K562 (cell line): ENCODE data around the gene PSMD4. TPM values are rescaled to one million over a fixed set of nuclear protein-coding genes. Genes with fewer than 3 reads are reported as not detected.

Source experiments
- ATAC-seq: fragments of 200-7000 bp; cut with Tn5 transposase; 3 replicates; pipeline ENCODE4 v1.9.1; 2020; ENCODE audit warnings: moderate library complexity
- BruUV-seq: library from RNA; stranded (reverse); fragments of 400-500 nt; replicated peaks from 2 replicates; lab custom pipeline; 2021; lab: Mats Ljungman, UMichigan
- CTCF ChIA-PET: fragments of 300-600 bp; formaldehyde crosslinking; extraction: SDS; loops from one replicate; lab custom pipeline; 2021; ENCODE audit warnings: low intra/inter-chr PET ratio; lab: Yijun Ruan, JAX
- POLR2A ChIA-PET: fragments of 300-600, 350-650 bp; sonication (Branson Sonifier 250); formaldehyde crosslinking; extraction: SDS; loops from one replicate; lab custom pipeline; 2021; ENCODE audit warnings: antibody characterized with exemption, inconsistent platforms; lab: Yijun Ruan, JAX
- DNase-seq, 4 experiments: peaks; one replicate each; pipeline versions ENCODE4 v3.0.0 to v3.0.0-alpha.2; 2011 to 2018; ENCODE audit warnings: low spot score in 3 of 4, mixed read lengths in 3 of 4; ENCODE audit errors: extremely low read depth in 1 of 4
- FAIRE-seq: peaks from 2 replicates; lab custom pipeline; 2011; peaks lifted over from hg19 to GRCh38; lab: Jason Lieb, UNC
- H2AFZ ChIP-seq: 2 replicates; pipeline ENCODE4 v1.6.0; 2011; ENCODE audit warnings: low read depth, low read length, control low read depth, inconsistent platforms
- H3K27ac ChIP-seq: fragments of 200-600 bp; 3 replicates; pipeline ENCODE4 v1.8.0; 2011; ENCODE audit warnings: low read depth, mild to moderate bottlenecking, control low read depth, inconsistent platforms, low read length, moderate library complexity, mixed read lengths; ENCODE audit errors: extremely low read depth
- H3K27me3 ChIP-seq, 2 experiments: fragments of 300-600 bp in 1 of 2; 2 replicates in 1 of 2; 3 replicates in 1 of 2; pipeline versions ENCODE4 v1.6.0 to v1.8.0; 2011; ENCODE audit warnings: inconsistent platforms in 2 of 2, low read length in 2 of 2, mild to moderate bottlenecking in 1 of 2, mixed read lengths in 1 of 2, moderate library complexity in 1 of 2; ENCODE audit not compliant: control insufficient read depth in 2 of 2, insufficient read depth in 2 of 2
- H3K36me3 ChIP-seq: fragments of 300-600 bp; 3 replicates; pipeline ENCODE4 v1.8.0; 2011; ENCODE audit warnings: mild to moderate bottlenecking, low read length, inconsistent platforms; ENCODE audit not compliant: control insufficient read depth, insufficient read depth
- H3K4me1 ChIP-seq, 2 experiments: fragments of 200-600 bp in 1 of 2; replicated peaks in 1 of 2; 2 replicates in 1 of 2; 3 replicates in 1 of 2; pipeline versions ENCODE4 v1.5.1 to v1.8.0; 2011; ENCODE audit warnings: inconsistent platforms in 2 of 2, low read length in 2 of 2, mild to moderate bottlenecking in 1 of 2, mixed read lengths in 1 of 2, moderate library complexity in 1 of 2; ENCODE audit not compliant: control insufficient read depth in 2 of 2, insufficient read depth in 2 of 2
- H3K4me2 ChIP-seq: 2 replicates; pipeline ENCODE4 v1.6.1; 2011; ENCODE audit warnings: low read length, control low read depth, inconsistent platforms, mixed read lengths; ENCODE audit not compliant: insufficient read depth
- H3K4me3 ChIP-seq: fragments of 200-600 bp; sonication (generic), shearing (Covaris generic); 2 replicates; pipeline ENCODE4 v1.5.1; 2016; ENCODE audit warnings: control low read depth, inconsistent platforms
- H3K79me2 ChIP-seq: fragments of 200-600 bp; 3 replicates; pipeline ENCODE4 v1.8.0; 2011; ENCODE audit warnings: low read length, inconsistent platforms; ENCODE audit not compliant: control insufficient read depth, insufficient read depth
- H3K9ac ChIP-seq, 2 experiments: 2 replicates each; pipeline versions ENCODE4 v1.6.0 to v1.6.1; 2011; ENCODE audit warnings: low read depth in 2 of 2, low read length in 2 of 2, control low read depth in 1 of 2, inconsistent platforms in 1 of 2, mild to moderate bottlenecking in 1 of 2, mixed read lengths in 1 of 2; ENCODE audit not compliant: insufficient read depth in 1 of 2
- H3K9me1 ChIP-seq: one replicate; pipeline ENCODE4 v1.6.0; 2011; ENCODE audit warnings: inconsistent platforms, mild to moderate bottlenecking, low read length, moderate library complexity; ENCODE audit not compliant: control insufficient read depth, insufficient read depth
- H3K9me3 ChIP-seq: replicated peaks from 2 replicates; pipeline ENCODE4 v1.5.1; 2011; ENCODE audit warnings: low read depth, low read length, inconsistent platforms; ENCODE audit not compliant: control insufficient read depth, insufficient read depth
- H4K20me1 ChIP-seq: replicated peaks from 2 replicates; pipeline ENCODE4 v1.6.1; 2011; ENCODE audit warnings: low read length, inconsistent platforms, mixed read lengths; ENCODE audit not compliant: control insufficient read depth, insufficient read depth
- COPS2 ChIP-seq: fragments of 450-650 bp; conservative IDR thresholded peaks from 2 replicates; pipeline ENCODE4 v1.6.1; 2016; ENCODE audit warnings: mild to moderate bottlenecking, moderate library complexity
- ELF1 ChIP-seq: fragments of 200-800 bp; sonication (Bioruptor generic); IDR thresholded peaks from 2 replicates; pipeline ENCODE4 v1.6.1; 2016; ENCODE audit warnings: missing genetic modification characterization, missing compliant biosample characterization
- FIP1L1 ChIP-seq: fragments of 200-400 bp; formaldehyde crosslinking; IDR thresholded peaks from 2 replicates; pipeline ENCODE4 v1.6.1; 2018; ENCODE audit warnings: mild to moderate bottlenecking, low read depth, low read length; ENCODE audit not compliant: poor library complexity, severe bottlenecking
- MEF2D ChIP-seq: conservative IDR thresholded peaks from 2 replicates; pipeline ENCODE4 v1.6.1; 2016; ENCODE audit warnings: low read depth, missing genetic modification characterization, missing compliant biosample characterization
- MLLT1 ChIP-seq, 2 experiments: fragments of 450-650 bp; IDR thresholded peaks; 2 replicates each; pipeline ENCODE4 v1.6.1; 2016
- ZBTB33 ChIP-seq: sonication (generic); formaldehyde crosslinking; IDR thresholded peaks from 2 replicates; pipeline ENCODE4 v1.8.1; 2023; ENCODE audit warnings: mild to moderate bottlenecking, missing genetic modification reagents
- ZNF24 ChIP-seq: fragments of 450-650 bp; IDR thresholded peaks from 2 replicates; pipeline ENCODE4 v1.6.1; 2016
- WGBS: fragments of 100-300 bp; shearing (Covaris generic); methylation state at CpG from one replicate; pipeline ENCODE4 v1.1.6; 2016; ENCODE audit warnings: low coverage, mixed read lengths; ENCODE audit not compliant: insufficient coverage; ENCODE audit errors: missing lambda C conversion rate; 5-methylcytosine and 5-hydroxymethylcytosine counted together
- in situ Hi-C: fragments of 300-500 bp; cut with MboI; formaldehyde crosslinking; loops from 4 replicates; pipeline ENCODE4 v1.15.0; 2018; ENCODE audit warnings: inconsistent platforms, mixed read lengths
- intact Hi-C: fragments of 100-400 bp; cut with micrococcal nuclease; formaldehyde crosslinking; loops from 2 replicates; pipeline ENCODE4 v1.14.2; 2022
- polyA plus RNA-seq, 8 experiments: library from polyadenylated mRNA; depleted of rRNA in 4 of 8; stranded (reverse) in 5 of 8; unstranded in 3 of 8; fragments of >200 nt; fragmentation: Nextera tagmentation in 2 of 8; fragmentation: Illumina TruSeq in 1 of 8; extraction: Ambion mirVana in 2 of 8; extraction: Trizol in 1 of 8; gene quantifications; 2 replicates each; pipeline versions ENCODE4 v1.2.1 to v1.2.3, GENCODE V29; 2011 to 2014; ENCODE audit warnings: inconsistent platforms in 1 of 8, missing spikeins in 1 of 8
- total RNA-seq, 7 experiments: library from RNA; depleted of rRNA in 6 of 7; stranded (reverse); fragments of >200 nt in 6 of 7; fragmentation: Illumina TruSeq in 2 of 7; extraction: Trizol in 2 of 7; gene quantifications; 2 replicates each; pipeline versions ENCODE4 v1.2.1 to v1.2.3, GENCODE V29; 2011 to 2021; ENCODE audit warnings: low replicate concordance in 1 of 7
- TF ChIP-seq, protein P1 (sequence below): fragments of 450-650 bp; IDR thresholded peaks from 2 replicates; pipeline ENCODE4 v1.6.1; 2014; ENCODE audit warnings: low read depth, mild to moderate bottlenecking, moderate library complexity, borderline replicate concordance
- TF ChIP-seq, protein P2 (sequence below): fragments of 250-450 bp; sonication (Bioruptor Pico); IDR thresholded peaks from 2 replicates; pipeline ENCODE4 v1.4.0; 2020; ENCODE audit warnings: mild to moderate bottlenecking
- TF ChIP-seq, protein P3 (sequence below): fragments of 450-650 bp; formaldehyde crosslinking; IDR thresholded peaks from 2 replicates; pipeline ENCODE4 v1.4.0; 2020; ENCODE audit warnings: mild to moderate bottlenecking, mixed read lengths

PSMD4 gene
- total and polyA plus RNA-seq, 9 of the 15 experiments (the other 6 are each of a cell fraction or from before 2014, with no cell fraction given), result 194 to 353 (median 295) TPM

GRCh38 chr1:151259351-151259750, 4.8 kb downstream of the PSMD4 start (continued):
- TF ChIP-seq, protein P1, sequence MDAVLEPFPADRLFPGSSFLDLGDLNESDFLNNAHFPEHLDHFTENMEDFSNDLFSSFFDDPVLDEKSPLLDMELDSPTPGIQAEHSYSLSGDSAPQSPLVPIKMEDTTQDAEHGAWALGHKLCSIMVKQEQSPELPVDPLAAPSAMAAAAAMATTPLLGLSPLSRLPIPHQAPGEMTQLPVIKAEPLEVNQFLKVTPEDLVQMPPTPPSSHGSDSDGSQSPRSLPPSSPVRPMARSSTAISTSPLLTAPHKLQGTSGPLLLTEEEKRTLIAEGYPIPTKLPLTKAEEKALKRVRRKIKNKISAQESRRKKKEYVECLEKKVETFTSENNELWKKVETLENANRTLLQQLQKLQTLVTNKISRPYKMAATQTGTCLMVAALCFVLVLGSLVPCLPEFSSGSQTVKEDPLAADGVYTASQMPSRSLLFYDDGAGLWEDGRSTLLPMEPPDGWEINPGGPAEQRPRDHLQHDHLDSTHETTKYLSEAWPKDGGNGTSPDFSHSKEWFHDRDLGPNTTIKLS, result no peak
- no peak for TF ChIP-seq FIP1L1
- no peak for TF ChIP-seq COPS2
- no peak for TF ChIP-seq MEF2D (tag)
- TF ChIP-seq, protein P2, sequence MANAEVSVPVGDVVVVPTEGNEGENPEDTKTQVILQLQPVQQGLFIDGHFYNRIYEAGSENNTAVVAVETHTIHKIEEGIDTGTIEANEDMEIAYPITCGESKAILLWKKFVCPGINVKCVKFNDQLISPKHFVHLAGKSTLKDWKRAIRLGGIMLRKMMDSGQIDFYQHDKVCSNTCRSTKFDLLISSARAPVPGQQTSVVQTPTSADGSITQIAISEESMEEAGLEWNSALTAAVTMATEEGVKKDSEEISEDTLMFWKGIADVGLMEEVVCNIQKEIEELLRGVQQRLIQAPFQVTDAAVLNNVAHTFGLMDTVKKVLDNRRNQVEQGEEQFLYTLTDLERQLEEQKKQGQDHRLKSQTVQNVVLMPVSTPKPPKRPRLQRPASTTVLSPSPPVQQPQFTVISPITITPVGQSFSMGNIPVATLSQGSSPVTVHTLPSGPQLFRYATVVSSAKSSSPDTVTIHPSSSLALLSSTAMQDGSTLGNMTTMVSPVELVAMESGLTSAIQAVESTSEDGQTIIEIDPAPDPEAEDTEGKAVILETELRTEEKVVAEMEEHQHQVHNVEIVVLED, result no peak

DNA sequence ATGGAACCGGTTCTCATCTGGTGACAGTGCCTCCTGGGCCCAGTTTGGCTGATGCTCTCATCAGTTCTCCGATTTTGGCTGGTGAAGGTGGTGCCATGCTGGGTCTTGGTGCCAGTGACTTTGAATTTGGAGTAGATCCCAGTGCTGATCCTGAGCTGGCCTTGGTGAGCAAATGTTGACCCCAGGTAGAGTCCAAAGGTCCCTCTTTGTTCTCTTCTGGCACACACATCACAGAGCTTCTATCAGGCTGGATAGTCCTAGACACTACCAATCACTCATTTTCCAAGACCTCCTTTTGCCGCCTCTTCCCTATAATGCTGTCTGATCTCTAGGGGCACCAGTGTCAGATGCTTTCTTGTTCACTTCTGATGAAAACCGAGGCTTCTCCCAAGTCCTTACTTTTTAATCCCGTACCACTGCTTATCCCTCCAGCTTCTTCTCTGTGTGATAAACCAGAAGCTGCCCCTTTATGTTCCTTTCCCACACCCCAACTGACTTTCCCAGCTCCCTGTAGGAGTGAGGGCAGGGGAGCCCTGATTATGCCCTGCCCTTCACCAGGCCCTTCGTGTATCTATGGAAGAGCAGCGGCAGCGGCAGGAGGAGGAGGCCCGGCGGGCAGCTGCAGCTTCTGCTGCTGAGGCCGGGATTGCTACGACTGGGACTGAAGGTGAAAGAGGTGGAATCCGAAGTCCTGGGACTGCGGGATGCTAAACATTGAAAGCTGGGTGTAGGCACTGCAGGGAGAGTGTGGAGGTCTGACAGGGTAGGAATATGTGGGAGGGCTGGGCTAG, 11.1 kb downstream of the PSMD4 start:
- no peak overlapping the region for H2AFZ ChIP-seq
- intact Hi-C loops (no loop called here), in situ Hi-C loops (no loop called here)
- no peaks in the 10 kb centered on the region for H3K9me3 ChIP-seq
- no peak overlapping the region for H3K4me3 ChIP-seq
- H4K20me1 ChIP-seq, result no peaks in the 10 kb centered on the region
- 84% methylated on average over 14 of the region's 14 CpGs for WGBS
- DNase-seq (no peak), FAIRE-seq (no peak), ATAC-seq (no peak)
- H3K4me2 ChIP-seq, result no peak overlapping the region
- no peaks in the 10 kb centered on the region for H3K27me3 ChIP-seq
- H3K79me2 ChIP-seq, result peaks cover 11% of the 10 kb centered on the region; the same call in 2 of the 3 replicates
- H3K27ac ChIP-seq, result no peak overlapping the region
- H3K9me1 ChIP-seq, result no peaks in the 10 kb centered on the region
- no peak overlapping the region for H3K9ac ChIP-seq
- POLR2A ChIA-PET, result interaction anchor here (1.2 to 3.8 kb wide), 3 partner anchors 9 to 15 kb away, joined by 4 to 29 read pairs (median 7); partner anchors contain the start of genes PSMD4 and ZNF687
- CTCF ChIA-PET, result no interaction called here
- H3K4me1 ChIP-seq, result no peaks in the 10 kb centered on the region; a peak in 1 of 5 replicates
- peaks cover 74% of the 10 kb centered on the region for H3K36me3 ChIP-seq
- BruUV-seq, result TSS peak; percentile 38
- TF ChIP-seq ZNF24 (no peak), ZBTB33 (CRISPR knock-in tag) (no peak), MLLT1 (IDR thresholded peaks at IDR 0.05) (no peak), ELF1 (tag) (no peak), MEF2D (tag) (no peak)
- TF ChIP-seq, protein P3, sequence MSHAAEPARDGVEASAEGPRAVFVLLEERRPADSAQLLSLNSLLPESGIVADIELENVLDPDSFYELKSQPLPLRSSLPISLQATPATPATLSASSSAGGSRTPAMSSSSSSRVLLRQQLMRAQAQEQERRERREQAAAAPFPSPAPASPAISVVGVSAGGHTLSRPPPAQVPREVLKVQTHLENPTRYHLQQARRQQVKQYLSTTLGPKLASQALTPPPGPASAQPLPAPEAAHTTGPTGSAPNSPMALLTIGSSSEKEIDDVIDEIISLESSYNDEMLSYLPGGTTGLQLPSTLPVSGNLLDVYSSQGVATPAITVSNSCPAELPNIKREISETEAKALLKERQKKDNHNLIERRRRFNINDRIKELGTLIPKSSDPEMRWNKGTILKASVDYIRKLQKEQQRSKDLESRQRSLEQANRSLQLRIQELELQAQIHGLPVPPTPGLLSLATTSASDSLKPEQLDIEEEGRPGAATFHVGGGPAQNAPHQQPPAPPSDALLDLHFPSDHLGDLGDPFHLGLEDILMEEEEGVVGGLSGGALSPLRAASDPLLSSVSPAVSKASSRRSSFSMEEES (CRISPR knock-in tag), result no peak
